Thyroid gland (tissue), 4 donors: Measurements from ENCODE around the gene CTIF.

ENCODE experiments used
- CTCF ChIP-seq, 6 experiments: fragments of 200-600 bp in 3 of 6; fragments of 450-650 bp in 3 of 6; sonication (generic) in 3 of 6; IDR thresholded peaks; one replicate each; pipeline ENCODE4 v1.5.1; 2016 to 2019; ENCODE audit warnings: antibody characterized with exemption in 6 of 6, mild to moderate bottlenecking in 2 of 6, inconsistent platforms in 1 of 6, moderate library complexity in 1 of 6
- POLR2A ChIP-seq, 2 donors: fragments of 450-650 bp; IDR thresholded peaks; one replicate each; pipeline ENCODE4 v1.6.1; 2017; ENCODE audit warnings: antibody characterized with exemption in 2 of 2, mild to moderate bottlenecking in 2 of 2, moderate library complexity in 1 of 2

DNA sequence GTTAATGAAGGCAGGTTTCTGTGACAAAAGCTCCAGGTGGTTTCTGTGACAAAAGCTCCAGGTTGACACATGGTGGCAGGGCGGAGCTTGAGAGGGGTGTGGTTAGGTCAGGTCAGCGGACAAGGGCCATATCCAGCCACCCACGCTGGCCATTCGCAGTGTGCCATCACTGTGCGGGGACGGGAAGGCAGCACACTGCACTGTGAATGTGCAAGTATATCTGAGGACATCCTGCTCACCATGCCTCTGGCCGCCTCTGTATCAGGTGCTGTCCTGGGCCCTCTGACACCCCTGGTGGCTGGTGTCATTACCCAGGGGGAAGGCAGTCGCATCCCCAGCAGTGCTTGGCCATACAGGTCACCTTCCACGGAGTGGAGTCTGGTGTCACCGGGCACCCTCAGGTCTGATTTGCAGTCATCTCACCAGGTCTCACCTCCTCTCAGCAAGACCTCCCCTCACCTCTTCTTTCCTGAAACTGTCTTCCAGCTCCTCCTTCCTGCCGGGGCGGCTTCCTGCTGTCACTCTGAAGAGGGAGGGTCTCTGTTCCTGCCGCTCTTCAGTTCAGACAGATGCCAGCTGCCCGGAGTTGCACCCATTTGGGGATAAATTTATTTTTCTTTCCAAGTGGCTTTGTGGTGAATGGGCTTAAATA lies 34.9 kb downstream of the CTIF start:
- TF ChIP-seq CTCF (IDR thresholded peaks at IDR 0.05) (no peak), POLR2A (IDR thresholded peaks at IDR 0.05) (no peak)
